ENCODE results near the gene VPS13D. TPM values are rescaled to one million over a fixed set of nuclear protein-coding genes. Genes with fewer than 3 reads are reported as not detected.

Gene VPS13D
- total RNA-seq, 1 experiment from 2014 or later, result 9.6 TPM

DNA sequence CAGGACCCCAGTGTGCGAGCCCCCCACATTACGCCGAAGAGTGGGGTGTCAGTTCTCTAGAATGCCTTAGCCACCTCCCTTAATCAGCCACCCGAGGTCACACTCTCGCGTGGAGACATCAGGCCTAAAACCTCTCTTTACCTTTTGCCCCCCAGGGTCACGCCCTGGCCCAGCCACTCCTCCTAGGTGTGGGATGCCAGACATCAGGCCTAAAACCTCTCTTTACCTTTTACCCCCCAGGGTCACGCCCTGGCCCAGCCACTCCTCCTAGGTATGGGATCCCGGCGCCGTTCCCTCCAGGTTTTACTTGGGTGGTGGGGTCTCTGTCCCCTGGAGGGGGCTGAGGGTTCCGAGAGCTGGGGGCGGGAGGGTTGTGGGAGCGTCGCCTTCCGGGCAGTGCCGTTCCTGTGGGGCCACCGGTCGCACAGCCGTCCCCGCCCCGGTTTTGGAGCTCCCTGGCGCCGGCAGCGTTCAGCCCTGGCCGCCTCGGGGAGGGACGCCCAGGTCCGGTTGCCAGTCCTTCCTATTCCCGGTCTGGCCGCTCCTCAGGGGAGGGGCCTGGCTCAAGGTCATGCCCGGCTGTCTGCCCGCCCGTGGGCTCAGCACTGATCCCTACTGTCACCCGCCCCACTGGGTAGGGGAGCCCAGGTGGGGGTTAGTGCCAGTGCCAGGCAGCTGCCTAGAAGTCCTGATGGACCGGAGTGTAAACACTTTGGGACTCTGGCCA is 882 bp downstream of the VPS13D start:
- DNase-seq (ENCODE audit: low spot score), result peak; percentile 16

DNA sequence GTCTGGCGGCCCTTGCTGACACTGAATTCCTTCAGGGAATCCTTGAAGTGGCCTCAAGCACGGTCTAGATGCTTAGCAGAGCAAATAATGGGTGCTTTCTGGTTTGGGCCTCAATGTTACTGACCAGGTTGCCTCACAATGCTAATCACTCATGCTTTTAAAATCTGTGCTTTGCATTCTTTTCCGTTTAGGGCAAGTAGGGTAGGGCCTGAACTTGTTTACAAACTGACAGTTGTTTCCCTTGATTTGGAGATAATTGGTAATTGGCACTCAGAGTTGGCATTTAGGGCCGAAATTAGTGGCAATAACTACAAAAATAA is 1.4 kb downstream of the VPS13D start:
- DNase-seq (ENCODE audit: low spot score), result no peak

DNA sequence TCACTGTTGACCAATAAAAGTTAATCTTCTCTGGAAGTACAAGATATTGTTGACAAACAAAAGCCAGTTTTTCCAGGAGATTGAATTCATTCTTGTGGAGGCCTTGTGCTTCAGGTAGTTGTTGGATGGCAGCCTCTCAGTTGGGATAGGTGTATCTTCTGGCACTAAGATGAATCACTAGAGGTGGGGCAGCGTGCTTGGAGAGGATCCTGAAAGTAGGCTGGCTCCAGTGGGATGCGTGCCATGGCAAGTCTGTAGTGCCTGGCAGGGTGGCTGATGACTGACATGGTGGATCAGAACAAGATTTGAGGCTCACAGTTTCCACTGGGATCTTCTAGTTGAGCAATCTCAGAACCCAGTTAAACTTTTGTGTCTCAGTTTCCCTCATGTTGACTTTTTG is 2.4 kb downstream of the VPS13D start:
- DNase-seq (ENCODE audit: low spot score), result no peak

DNA sequence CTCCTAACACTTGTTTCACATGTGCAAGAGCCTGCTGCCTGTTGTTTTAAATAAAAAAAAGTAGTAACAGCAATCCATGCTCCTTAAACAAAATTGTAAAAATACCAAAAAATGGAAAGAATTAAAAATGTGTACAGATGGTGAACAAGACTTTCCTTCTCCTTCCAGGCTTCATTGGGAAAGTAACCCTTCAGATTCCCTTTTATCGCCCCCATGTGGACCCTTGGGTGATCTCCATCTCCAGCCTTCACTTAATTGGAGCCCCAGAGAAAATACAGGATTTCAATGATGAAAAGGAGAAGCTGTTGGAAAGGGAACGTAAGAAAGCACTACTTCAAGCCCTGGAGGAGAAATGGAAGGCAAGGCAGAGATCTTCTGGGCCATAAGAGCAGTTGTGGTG is 14.2 kb downstream of the VPS13D start:
- peak; percentile 21 for DNase-seq (ENCODE audit: low spot score)

DNA sequence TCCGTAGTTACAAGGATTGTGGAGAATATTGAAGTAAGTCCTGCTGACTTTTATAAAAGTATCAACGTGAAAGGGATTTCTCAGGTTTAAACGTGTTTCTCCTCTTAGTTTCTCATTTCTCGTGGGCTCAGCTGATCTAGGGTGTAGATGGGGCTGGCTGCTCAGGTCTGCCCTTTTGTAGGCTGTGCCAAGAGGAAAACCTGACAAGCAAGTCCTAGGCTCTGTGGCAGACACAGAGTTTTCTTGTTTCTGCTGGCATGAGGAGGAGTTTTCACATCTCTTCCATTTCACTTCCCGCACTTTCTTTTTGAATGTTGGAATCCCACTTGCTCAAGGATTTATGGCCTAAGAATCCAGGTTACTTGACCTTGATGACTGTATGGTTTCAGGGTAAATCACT is 14.8 kb downstream of the VPS13D start:
- DNase-seq (ENCODE audit: low spot score), result no peak

DNA sequence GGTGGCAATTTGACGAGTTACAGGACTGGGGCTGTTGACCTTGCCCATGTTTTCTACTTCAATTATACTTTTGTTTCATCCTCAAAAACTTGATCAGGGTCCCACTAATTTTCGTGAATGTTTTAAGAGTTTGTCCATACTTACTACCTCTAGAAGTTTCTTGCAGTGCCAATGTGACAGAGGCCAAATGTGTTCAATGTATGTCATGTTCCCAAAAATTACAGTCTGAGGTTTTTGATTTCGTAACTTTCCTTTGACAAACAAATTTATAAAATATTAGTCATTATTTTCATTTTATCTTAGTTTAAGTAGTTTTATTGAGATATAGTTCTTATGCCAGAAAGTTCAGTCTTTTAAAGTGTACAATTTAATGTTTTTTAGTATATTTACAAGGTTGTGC is 15.3 kb downstream of the VPS13D start:
- DNase-seq (ENCODE audit: low spot score), result no peak

DNA sequence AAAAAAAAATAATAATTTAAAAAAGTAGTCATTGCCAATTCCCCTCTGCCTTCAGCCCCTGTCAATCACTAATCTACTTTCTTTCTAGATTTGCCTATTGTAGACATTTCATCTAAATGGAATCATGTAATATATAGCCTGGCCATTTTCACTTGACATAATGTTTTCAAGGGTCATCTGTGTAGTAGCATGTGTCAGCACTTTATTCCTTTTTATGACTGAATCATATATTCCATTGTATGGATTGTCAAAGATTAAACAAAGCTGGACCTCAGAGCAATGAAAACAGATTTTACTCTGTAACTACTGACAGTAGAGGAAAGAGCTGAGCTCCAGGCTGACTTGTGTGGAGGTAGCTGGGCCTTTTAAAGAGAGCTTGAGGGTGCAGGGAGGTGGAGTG is 15.9 kb downstream of the VPS13D start:
- no peak for DNase-seq (ENCODE audit: low spot score)

DNA sequence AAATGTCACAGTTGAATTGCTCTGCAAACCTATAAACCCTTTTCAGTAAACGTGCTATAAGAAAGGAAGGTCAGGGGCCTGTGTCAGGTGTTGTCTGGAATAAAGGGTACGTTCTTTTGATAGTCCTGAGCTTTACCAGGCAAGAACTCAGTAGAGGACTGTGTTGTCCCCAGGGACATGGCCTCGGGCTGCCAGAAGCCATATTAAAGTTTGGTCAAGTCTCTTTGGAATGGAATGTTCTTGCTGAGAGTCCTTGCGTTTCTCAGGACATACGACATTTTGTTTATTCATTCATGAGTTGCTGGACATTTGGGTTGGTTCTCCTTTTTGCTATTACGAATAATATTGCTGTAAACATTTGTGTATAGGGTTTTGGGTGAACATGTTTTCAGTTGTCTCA is 16.8 kb downstream of the VPS13D start:
- DNase-seq (ENCODE audit: low spot score), result no peak

DNA sequence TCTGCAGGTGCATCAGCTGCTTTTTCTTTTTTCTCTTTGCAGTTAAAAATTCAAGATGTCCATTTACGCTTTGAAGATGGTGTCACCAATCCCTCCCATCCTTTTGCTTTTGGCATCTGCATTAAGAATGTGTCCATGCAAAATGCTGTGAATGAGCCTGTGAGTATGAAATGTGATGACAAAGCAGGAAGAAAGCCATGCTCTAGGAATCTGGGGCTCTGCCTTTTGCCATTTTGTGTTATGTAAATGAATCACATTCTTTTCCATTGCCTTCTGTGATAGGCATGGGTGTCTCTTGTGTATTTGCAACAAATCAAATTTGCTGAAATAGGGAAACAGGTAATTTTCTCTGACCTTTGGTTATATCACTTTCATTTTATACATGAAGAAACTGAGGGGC is 19.4 kb downstream of the VPS13D start:
- DNase-seq (ENCODE audit: low spot score), result no peak

DNA sequence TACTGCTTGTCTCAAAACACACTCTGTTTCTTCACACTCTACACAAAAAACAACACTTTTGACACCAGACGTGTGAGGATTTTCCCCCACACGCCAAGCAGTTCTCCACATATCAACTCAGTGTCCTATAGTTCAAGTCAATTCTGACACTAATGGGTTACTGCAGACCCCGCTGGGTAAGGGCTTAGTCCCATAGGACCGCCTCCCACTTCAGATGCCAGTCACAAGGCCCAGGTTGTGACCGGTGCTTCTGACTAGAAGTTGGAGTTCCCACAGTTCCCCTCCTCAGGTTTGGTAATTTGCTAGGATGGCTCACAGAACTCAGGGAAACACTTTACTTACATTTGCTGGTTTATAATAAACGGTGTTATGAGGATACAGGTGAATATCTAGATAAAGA is 19.9 kb downstream of the VPS13D start:
- DNase-seq (ENCODE audit: low spot score), result no peak

DNA sequence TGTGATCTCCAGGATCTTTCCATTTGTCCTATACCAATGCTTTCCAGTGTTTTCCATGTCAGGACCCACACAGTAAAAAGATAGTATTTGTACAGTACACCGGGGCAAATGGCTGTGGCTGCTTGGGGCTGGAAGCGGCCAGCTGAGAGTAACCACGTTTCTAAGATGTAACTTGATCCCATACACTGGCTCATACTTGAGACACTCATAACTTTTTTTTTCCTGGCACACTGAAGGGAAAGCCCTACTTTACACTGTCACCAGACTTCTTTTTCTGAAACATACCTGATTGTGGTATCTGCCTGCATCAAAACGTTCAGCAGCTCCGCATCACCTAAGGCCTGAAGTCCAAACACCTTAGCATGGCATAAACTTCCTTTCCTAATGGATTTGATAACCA is 21.6 kb downstream of the VPS13D start:
- no peak for DNase-seq (ENCODE audit: low spot score)

DNA sequence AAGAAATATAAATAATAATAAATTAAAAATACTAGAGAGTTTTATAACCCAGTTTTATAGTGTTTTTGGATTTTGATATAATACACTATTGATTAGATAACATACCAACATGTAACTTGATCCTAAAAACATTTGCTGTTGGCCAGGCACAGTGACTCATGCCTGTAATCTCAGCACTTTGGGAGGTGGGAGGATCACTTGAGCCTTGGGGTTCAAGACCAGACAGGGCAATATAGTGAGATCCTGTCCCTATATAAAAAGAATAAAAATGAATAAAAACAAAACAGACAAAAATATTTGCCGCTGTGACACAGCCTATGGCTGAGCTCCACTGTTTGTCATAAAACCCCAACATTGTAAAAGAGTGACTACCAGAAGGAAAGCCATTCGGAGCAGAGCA is 26.1 kb downstream of the VPS13D start:
- DNase-seq (ENCODE audit: low spot score), result no peak

DNA sequence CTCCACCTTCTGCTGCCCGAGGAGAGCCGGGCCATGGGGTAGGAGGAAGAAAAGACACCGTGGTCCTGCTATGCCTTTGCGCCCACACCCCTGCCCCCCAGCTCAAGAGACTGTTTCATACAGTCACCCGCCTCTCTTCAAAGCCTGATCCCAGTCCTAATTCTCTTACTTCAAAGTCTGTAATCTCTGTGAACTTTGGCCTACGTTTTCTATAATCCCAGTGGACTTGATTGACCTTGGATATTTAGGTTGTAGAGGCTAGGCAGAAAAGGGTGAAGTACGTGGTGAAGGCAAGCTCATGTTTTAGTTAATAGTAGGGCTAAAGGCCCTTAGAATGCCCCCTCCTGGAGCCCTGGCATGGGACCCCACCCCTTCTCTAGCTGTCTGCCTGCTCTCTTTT is 28.4 kb downstream of the VPS13D start:
- no peak for DNase-seq (ENCODE audit: low spot score)

DNA sequence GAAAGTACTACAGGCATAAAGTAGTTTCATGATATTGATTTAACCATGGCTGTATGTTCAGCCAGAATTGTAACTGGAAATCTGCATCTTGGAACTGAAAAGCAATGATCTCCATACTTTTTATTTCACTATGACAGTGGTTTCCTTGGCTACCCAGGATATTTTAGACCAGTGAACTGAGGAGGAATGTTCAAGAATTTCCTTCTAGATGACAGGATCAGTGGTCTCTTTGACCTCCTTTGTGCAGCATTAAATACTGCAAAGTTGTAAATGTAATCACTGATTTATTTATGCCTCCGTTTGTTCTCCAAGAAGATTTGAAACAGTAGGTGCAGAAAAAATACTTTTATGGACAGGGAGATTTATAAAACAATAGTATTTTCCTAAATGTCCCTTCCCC is 39.5 kb downstream of the VPS13D start:
- no peak for DNase-seq (ENCODE audit: low spot score)

DNA sequence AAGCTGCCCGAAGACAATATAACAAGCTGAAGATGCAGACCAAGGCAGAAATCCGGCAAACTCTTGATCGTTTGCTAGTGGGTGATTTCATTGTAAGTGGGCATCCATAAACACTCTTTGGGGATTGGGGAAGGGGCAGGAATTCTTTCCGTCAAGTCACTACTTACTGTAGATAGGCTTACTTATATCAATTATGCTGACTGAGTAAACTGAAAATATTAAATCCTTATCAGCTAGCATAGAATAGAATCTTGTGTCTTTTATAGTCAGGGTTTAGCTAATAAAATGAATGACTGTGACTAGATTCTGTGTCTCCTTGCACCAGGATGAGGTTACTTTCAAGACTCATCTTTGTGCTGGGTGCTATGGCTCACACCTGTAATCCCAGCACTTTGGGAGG is 41.2 kb downstream of the VPS13D start:
- no peak for DNase-seq (ENCODE audit: low spot score)

DNA sequence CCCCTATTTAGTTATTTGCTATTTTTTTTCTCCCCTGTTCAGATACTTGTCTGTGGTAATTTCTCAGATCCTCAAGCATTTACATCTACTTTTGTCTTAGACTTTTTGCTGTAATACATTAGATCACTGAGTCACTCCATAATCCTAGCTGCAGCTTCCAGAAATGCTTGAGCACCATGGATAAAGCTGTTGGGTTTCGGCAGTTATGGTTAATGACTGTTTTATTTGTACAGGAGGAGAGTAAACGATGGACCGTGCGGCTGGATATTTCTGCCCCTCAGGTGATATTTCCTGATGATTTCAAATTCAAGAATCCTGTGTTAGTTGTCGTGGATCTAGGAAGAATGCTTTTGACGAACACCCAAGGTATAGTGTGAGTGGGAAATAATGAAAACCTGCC is 42.9 kb downstream of the VPS13D start:
- DNase-seq (ENCODE audit: low spot score), result no peak

DNA sequence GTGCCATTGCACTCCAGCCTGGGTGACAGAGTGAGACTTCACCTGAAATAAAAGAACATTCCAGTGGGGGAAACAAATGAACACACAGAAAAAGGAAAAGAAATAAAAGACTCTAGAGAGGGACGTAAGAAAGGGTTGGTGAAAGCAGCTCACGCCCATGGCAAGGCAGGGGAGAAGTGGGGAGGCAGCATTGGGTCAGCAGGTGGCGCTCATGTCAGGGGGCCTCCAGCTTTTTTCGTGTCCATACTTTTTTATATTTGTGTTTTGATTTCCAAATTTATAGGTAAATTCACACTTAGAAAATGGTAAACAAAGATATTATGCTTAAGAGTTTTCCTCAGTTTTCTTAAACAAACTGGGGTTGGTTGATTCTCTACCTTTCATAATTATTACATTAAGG is 45.5 kb downstream of the VPS13D start:
- DNase-seq (ENCODE audit: low spot score), result peak; percentile 35

DNA sequence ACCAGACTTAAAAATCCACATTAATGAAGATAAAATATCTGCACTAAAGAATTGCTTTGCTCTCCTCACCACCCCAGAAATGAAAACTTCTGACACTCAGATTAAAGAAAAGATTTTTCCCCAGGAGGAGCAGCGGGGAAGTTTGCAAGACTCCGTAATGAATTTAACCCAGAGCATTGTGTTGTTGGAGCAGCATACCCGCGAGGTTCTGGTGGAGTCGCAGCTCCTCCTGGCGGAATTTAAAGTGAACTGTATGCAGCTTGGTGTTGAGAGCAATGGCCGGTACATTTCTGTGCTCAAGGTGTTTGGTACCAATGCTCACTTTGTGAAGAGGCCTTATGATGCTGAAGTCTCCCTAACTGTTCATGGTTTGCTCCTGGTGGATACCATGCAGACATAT is 46.4 kb downstream of the VPS13D start:
- DNase-seq (ENCODE audit: low spot score), result peak; percentile 19

DNA sequence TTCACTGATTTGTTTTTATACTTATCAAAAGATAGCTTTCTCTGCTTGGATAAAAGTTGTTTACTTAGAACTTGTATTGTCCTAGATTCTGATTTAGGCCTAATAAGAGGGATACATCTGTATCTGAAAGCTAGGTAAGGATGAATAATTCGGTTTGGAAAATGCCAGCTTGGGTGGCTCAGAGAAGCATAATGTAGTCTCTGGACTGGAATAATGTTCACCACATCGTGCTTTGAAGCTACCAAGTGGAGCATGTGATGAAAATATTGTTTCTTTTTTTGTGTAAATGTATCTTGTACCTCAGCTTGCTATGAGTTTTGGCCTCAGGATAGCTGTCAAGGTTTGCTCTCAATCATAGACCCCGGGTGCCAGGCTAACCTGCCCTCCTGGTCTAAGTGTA is 49.2 kb downstream of the VPS13D start:
- DNase-seq (ENCODE audit: low spot score), result no peak

DNA sequence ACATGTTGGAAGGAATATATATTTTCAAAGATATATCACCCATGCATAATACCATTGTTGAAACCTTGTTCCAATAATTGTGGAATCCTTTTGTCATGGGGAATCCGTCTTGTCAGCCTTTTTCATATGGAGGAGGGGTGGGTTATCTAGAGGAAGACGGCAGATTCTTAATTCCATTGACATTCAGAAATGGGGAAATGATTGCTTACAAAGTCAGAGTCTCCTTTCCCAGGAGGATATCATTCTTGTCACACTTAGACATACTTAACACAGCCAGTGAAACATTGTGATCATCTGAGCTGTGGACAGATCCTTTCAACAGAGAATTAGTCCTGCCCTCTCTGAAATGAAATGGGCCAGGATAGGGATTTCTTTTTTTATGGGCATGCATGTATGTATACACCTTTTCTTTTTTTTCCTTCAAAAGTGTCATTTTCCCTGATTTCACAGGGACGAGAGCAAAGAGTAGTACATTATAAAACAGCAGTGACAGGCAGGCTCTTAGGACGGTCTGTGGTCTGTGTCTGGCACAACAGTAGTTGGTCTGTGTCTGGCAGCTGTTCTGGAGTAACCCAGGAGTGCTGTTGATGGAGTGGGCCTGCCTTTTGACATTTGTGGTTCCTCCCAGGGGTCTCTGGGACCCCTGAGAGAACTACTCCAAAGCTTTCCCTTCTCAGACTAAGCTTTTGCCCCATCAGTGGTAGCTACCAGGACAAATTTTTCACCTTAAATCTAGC is 50.1 kb downstream of the VPS13D start:
- DNase-seq (ENCODE audit: low spot score), result no peak

DNA sequence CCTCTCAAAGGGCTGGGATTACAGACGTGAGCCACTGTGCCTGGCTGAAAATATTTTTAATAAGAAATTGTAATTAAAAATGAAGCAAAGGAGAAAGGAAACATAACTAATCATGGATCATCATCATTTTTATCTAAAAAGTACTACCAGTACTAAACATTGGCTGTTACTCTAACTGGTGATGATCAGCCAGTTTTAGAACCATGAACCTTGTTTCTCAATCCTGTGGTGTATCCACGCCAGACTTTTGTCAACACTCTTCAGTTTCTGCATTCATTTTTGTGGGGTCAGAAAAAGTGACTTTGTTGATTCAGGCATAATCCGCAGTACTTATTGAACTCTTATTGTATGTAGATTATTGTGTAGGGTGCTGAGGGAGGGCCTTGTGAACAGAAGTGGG is 52.3 kb downstream of the VPS13D start:
- no peak for DNase-seq (ENCODE audit: low spot score)

DNA sequence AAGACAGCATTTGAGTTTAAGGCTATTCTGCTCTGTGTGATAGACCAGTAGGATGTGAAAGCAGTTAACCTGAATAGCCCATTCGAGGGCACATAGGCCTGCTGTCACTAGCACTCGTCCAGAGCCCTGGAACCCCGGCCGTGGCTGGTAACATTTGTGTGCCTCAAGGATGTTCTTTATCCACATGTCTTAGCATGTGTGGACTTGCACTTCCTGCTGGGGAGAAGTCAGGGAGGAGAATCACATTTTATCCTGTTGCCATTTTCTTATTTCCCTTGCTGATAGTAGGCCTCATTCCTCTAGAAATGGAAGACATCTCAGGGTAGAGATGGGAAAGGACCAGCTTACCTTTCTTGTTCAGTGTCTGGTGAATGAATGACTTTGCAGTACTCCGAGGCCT is 54.7 kb downstream of the VPS13D start:
- no peak for DNase-seq (ENCODE audit: low spot score)

DNA sequence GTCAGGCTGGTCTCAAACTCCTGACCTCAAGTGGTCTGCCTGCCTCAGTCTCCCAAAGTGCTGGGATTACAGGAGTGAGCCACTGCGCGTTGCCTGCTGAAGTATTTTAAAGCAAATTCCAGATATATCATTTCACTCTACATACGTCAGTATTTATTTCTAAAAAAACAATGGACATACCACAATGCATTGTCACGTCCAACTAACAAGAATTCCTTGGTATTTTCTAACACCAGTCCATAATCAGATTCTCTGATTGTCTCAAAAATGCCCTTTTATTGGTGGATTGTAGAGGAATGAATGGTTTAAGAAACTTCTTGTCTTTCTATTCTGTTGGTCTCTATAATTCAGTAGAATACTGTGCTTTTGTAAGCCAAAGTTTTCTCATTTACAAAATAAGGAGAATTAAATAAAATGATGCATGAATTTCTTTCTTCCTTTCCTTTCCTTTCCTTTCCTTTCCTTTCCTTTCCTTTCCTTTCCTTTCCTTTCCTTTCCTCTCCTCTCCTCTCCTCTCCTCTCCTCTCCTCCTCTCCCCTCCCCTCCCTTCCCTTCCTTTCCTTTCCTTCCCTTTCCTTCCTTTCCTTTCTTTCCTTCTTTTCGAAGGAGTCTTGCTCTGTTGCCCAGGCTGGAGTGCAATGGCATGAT is 55.8 kb downstream of the VPS13D start:
- DNase-seq (ENCODE audit: low spot score), result no peak
